HG03439 (cell line): ENCODE data around the gene FAR1.

ENCODE experiments used
- ATAC-seq: cut with Tn5 transposase; IDR thresholded peaks from one replicate; pipeline ENCODE4 v1.9.1; 2021; ENCODE audit warnings: mild to moderate bottlenecking, moderate library complexity; ENCODE audit not compliant: unreplicated experiment

FAR1 gene

DNA sequence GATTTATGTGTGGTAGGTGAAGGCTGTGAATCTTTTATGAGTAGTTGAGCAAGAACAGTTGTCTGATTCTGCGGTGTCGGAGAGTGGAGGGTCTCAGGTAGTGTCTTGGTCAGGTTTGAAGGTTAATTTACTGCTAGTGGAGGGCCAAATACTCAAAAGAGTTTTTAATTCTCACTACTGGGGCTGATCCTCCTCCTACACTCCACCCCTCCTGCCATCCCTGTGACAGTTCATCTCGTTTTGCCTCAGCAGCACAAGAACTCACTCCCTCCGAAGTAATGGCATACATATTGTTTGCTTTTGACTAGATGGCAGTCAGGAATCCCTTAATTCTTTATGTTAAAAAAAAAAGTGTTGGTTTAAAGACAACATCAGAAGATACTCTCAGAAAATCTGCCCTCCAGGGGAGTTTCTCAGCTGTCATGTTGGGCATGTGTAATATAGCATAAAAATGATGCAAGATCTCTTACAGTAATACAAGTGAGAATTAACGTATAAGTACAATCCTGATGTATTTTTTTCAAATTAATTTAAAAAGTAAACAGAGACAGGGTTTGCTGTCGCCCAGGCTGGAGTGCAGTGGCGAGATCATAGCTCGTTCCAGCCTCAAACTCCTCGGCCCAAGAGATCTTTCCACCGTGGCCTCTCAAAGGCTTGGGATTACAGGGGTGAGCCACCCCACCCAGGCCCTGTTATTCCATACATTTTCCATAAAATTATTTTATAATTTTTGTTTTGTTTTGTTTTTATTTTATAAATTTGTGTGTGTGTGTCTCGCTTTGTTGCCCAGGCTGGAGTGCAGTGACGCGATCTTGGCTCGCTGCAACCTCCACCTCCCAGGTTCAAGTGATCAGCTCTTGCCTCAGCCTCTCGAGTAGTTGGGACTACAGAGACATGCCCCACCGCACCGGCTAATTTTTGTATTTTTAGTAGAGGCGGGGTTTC lies 1.3 kb downstream of the FAR1 start:
- ATAC-seq = no peak

DNA sequence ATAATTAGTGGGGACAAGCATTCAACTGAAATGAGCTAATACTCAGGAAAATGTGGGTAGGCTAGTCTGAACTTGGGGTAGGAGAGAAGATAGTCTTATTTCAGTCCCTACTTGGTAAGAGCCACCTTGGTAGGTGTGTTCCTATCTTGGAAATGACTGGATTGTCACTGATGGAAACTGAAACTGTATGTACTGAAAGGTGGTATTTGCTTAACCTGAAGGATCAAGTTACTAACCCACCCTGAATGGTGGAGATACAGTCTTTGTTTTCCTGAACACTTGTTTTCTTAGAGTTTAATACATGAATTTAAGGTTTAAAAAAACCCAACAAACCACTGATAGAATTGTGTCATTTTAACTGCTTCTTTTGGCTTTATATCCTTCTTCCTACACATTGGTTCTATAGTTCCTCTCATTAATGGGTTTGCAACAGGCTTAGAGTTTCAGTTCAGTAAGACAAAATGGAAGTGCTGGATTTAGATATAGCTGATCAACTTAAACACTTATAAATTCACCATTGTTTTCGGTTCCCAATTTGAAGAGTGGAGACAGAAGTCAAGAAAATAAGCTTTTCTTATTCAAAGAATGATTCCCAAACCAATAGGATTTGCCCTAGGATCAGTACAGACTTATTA lies 4.2 kb downstream of the FAR1 start:
- no peak for ATAC-seq

DNA sequence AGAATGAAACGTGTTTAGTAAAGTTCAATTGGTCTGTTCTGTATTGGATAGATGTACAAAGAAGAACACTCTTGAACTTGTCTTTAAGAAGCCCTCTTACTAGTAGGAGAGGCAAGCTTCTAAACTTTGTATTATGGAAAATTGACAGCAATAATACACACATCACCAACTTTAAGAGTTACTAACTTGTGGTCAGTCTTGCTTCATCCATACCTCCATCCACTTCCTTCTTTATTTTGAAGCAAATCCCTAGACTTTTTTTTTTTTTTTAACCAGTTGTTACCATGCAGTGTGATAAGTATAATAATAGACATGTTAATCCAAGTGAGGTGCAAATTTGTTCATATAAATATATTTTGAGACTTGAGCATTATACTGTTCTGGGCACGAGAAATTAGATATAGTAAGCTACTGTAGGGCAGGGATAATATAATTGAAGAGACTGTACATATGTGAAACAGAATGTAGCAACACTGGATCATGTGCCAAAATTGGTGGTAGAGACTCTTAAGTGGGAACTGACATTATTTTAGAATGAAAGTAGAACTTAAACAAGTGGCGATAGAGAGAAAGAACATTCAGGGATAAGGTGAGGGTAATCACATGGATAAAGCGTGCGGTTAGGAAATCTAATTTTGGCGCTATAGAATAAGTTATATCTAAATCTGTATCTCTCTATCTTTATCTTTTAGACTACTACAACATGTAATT lies 6.5 kb downstream of the FAR1 start:
- ATAC-seq = no peak

DNA sequence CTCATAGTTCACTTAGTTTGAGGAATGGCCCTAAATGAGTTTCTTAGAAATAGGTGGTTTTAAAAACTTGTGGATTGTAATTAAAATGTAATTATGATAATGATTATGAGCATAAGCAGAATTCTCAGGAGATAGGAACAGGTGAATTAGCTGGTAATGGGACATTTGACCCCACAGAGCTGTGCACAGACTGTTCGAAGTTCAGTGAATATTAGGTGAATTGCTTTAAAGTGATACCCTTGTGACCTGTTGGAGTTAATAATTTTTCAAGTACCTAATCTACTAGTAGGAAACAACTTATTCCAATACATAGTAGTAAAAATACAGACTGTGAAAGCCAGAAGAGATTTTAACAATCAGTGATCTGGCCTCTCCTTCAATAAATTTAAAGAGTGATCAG lies 8.1 kb downstream of the FAR1 start:
- ATAC-seq = no peak

DNA sequence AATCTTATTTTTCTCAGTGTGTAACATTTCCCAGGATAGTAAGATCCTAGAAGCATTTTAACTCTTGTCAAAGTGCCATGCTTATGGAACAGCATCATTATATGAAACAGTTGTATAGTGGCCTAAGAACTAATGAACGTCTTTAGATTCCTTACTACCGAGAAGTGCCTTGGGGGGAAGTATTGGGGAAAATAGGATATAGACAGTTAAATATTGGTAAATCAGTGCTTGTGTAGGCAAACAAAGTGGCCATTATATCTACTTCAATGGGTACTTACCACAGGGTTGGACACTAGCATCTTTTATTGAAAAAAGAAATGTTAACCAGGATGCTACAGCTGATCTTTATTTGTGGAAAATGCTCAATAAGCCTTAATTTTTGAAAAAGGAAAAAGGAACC lies 11.3 kb downstream of the FAR1 start:
- ATAC-seq = no peak

DNA sequence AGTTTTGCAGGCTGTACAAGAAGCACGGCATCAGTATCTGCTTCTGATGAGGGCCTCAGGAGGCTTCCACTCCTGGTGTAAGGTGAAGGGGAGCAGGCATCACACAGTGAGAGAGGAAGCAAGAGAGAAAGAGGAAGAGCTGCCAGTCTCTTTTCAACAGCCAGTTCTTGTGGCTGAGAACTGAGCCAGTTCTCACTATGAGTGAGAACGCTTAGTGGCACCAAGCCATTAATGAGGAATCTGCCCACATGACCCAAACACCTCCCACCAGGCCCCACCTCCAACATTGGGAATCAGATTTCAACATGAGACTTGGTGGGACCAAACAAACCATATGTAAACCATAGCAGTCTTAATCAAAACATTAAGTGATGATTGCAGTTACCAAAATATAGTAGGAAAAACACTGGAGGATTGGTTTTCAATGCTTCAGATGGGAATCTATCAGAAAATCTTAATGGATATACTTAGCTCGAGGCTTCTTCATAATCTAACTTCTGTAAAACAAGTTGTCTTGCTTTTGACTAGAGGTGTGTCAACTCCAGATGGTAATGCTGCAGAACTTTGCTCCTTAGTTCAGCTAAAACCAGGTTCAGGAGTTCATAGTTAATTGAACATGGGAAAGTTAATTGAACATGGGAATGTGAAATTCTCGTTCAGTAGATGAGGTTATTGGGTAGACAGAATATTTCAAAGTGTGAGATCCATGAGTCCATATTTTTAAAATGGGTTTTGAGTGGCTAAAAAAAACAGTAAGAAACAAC lies 12.2 kb downstream of the FAR1 start:
- peak; percentile 71 for ATAC-seq

DNA sequence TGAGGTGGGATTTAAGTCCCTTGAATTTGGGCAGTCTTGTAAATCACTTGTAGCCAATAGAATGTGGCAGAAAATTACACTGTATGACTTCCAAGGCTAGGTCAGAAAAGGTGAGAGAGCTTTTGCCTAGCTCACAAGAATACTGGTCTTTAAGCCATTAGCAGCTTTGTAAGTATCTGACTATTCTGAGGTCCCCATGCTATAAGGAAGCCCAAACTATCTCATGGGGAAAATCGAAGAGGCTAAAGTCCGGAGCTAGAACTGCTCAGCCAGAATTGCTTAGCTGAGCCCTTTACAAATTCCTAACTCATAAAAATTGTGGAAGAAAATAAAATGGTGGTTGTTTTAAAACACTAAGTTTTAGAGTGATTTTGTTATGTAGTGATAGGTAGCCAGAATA lies 13.0 kb downstream of the FAR1 start:
- ATAC-seq = no peak

DNA sequence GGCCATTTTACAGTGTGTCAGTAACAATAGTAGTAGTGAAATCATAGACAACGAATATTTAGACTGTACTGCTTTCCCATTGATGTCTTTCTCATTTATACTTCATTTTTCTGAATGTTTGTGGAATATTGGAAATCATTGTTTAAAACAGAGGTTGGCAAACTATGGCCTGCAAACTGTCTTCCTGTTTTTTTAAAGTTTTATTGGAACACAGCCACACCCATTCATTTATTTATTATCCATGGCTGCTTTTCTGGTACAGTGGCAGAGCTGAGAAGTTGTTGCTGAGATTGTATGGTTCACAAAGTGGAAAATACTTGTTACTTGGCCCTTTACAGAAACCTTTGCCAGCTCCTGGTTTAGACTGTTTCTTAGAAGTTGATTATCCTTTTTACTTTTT lies 13.7 kb downstream of the FAR1 start:
- ATAC-seq = no peak

DNA sequence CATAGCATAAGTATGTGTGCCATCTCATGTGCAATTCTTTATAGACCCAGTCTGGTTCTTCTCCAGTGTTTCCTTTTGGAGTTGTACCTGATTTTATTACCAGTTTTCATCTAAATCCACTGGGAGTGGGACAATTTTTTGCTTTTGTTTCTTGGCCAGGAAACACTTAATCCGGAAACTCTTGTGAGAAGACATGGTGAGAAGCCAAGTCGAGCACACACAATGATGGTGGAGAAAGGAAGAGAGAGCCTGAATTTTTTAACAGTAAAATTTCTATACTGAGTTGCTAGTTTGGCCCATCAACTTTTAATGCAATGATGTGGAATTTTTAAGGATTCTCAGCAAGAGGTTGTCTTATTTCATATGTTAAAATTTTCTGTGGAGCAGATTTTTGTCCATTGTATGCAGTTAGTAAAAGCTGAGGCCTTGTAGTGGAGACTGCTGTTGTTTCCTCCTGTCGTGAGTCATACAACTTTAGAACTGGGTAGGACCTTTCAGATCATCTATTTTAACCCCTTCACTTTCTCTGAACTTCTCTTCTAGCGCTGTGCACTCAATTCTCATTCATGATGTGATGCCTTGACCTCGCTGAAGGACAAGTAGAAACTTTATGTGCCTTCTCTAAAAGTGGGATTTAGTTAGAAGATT lies 17.1 kb downstream of the FAR1 start:
- no peak for ATAC-seq

DNA sequence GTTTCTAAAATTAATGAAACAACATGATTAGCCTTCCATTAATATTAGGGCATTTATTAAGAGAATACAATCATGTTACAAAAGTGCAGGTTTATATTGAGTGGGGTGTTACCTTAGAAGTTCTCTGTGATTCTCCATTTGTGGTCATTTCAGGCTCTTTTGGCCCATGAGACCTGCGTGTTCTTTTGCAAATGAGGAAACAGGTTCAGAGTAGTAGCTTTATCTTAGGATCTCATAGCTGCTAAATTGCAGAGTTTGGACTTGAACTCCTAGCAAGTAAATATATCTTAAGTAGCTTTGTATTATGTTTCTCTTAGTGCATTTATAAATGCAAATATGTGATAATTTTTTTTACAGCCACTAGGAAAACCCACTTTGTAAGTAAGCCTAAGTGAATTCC lies 18.3 kb downstream of the FAR1 start:
- no peak for ATAC-seq

DNA sequence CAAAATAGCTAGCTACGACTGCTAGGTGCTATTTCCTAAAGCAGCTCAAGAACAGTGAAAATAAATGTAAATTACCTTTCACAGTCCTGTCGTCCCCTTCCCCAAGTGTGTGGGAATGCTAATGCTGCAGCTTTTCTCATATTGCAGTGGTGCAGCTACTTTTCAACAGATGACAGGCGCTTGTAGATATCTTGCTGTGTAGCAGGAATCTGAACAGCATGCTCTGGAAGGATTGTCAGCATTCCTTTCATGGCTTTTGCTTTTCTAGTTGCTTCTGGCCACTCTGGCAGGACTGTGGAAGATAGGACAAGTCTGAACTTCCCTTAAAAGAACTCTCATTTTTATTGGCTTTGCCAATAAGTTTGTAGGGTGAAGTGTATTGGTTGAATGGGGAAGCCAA lies 18.8 kb downstream of the FAR1 start:
- no peak for ATAC-seq

DNA sequence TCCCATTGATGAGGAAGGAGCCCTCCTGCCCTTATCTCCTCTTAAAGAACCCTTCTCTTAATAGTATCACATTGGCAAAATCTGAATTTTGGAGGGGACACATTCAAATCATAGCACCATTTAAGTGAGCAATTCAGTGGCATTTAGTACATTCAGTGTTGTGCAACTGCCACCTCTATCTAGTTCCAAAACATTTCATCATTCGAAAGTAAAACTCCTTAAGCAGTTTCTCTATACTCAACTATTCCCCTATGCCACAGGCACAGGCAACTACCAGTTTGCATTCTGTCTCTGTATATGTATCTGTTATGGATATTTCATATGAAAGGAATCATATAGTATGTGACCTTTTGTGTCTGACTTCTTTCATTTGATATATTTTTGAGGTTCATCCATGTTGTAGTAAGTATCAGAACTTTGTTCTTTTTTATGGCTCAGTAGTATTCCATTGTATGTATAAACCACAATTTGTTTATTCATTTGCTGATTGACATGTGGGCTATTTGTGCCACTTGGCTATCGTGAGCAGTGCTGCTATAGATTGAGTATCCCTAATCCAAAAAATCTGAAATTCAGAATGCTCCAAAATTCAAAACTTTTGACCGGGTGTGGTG lies 22.9 kb downstream of the FAR1 start:
- ATAC-seq = no peak

DNA sequence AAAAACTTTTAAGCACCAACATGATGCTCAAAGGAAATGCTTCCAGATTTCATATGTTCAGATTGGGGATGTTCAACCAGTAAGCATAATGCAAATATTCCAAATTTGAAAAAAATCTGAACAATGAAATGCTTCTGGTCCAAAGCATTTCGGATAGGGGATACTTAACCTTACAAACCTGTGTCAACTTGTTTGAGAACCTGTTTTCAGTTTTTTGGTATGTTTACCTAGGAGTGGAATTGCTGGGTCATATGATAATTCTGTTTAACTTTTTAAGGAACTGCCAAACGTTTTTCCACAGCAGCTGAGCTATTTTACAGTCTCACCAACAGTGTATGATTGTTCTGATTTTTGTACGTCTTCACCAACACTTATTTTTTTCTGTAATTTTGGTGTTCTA lies 23.7 kb downstream of the FAR1 start:
- no peak for ATAC-seq

DNA sequence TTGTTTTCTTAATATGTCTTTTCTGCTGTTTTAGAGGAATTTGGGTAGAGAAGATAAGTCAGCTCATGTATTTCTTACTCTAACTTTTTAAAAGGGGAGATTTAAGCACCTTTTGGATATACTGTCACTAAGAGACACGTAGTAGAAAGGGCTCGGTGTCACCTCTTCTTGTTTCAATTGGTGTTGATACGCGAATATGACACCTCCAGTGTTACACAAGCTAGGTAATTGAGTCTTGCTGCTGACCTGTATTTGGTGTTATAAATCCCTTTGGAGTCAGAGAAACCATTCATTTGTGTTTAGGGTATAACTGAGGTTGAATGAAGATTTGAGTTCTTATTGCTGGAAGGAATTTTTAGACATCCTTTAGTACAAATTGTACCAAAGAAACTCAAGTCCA lies 25.6 kb downstream of the FAR1 start:
- no peak for ATAC-seq

DNA sequence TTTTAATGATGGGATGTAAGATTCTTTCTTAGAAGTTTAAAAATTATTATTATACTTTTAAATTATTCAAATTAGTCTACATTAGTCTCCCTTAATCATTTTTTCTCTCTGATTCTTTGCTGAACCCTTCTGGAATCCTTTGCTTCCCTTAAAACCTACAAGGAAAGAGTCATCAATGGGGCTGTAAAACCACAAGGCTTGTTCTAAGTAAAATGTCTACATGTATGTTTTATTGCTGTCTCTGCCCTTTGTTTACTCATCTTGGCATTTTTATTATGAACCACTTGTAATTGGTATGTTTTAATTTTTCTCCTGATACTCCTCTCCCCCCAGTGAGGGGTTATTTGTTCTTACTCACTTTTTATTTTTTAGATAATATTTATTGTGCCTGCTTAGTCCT lies 27.4 kb downstream of the FAR1 start:
- ATAC-seq = no peak

DNA sequence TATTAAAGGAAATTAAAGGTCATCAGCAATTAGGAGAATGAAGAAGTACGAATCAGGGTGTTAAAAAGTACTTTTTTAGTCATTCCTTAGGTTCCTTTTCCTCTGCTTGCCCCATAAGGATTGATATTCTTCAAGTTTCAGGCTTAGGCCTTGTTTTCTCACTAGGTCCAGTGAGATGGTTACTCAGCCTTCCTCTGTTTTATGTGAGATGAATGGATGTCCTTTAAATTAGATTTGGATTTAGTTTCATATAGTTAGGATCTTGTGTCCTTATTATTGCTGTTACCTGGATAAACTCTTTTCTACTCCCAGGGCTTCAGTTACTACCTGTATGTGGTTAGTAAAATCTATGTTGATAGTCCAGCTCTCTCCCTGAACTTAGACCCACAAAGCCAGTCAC lies 29.2 kb downstream of the FAR1 start:
- ATAC-seq = no peak

DNA sequence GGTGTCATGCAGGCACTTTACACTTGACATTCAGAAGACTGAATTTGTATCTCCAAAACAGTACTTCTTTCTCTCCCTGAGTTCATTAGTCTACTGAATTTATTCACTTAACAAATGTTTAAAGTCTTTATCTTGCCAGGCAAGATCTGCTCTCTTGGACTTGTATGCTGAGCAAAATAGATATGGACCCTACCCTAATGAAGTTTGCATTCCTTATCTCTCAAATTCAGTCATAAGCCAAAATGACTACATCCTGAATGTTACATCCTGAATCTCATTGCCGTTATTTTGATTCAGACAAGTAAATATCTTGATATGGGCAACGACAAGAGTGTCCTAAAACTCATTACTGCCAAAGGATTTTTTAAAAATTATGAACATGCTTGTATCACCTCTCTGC lies 29.7 kb downstream of the FAR1 start:
- ATAC-seq = no peak

DNA sequence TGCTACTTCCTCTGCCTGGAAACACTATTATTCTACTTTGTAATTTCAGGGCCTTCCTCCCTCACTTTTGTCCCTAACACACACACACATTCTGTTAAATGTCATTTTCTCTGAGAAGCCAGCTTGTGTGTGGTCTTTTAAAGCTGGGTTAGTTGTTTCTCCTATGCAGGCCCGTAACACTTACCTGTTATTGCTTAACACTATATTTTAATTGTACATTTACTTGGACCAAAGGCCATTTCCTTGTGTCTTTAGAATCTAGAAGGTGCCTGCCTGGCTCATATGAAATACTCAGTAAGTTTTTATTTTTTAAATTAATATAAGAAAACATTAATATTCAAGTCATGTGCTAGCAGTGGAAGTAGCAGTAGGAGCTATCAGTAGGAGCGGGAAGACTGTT lies 30.6 kb downstream of the FAR1 start:
- ATAC-seq = no peak

DNA sequence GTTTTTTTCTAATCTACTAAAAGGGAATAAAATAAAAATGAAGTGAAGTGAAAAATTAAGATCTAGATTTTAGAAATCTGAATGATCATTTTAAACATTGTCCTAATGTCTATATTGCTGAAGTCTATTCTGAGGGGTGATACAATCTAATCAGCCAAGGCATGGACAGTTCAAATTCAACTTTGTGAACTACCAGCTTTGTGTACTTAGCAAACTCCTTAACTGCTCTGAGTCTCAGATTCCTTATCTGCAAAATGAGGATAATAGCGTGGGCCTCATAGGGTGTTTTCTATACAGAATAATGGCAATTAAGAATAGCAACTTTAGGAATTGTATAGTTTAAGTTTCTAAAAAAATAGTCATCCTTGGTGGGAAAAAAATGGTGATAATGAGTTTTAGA lies 31.4 kb downstream of the FAR1 start:
- no peak for ATAC-seq

DNA sequence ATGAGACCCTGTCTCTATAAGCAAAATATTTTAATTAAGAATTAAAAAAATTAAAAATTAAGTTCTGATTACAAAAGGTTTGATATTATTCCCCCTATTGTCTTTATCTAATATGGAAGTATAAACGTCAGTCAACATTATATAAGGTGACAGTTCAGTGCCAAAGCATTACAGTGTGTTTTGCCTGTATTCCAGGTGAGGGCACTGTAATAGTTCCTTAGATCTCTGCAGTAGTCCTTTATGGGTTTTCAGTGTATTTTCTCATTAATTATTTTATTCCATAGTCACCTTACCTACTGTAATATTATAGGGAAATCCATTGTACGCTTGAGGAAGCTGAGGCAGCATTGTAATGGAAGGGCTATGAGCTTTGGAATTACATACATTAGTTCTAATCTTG lies 33.0 kb downstream of the FAR1 start:
- ATAC-seq = no peak
